DMS153 treated with DMSO at 0.1 percent for 48 hours (cell line): ENCODE measurements around the gene MYCBPAP.

Experiments used
- DNase-seq: peaks from one replicate; lab custom pipeline; 2025; ENCODE audit not compliant: unreplicated experiment; lab: John Stamatoyannopoulos, UW

MYCBPAP gene

DNA sequence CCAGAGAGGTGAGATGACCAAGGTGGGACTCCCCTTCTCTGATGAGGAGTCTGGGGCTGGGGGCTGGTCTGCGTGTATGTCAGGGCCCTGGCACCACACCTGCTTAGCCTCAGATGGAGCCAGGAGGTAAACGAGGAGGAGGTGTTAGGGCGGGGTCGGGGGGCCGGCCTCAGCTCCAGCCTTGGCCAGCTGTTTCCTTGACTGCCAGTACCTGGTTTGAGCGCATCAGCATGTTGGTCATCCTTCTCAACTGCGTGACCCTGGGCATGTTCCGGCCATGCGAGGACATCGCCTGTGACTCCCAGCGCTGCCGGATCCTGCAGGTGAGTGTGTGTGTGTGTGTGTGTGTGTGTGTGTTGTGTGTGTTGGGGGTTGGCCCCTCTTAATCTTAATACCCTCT is 60.4 kb downstream of the MYCBPAP start:
- DNase-seq = no peak

DNA sequence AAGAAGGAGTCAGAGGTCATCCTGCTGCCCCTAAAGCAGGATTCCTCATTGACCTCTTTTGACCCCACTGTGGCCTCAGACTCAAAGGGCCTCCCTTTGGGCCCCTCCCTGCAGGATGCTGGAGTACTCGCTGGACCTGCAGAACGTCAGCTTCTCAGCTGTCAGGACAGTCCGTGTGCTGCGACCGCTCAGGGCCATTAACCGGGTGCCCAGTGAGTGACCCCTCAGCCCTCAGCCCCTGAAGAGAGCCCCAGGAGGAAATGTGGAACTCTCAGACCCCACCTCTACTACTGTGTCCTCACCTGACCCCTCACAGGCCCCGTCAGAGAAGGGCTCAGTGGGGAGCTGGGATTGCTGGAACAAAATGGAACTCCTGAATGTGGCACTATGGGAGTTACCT is 61.4 kb downstream of the MYCBPAP start:
- DNase-seq = no peak

DNA sequence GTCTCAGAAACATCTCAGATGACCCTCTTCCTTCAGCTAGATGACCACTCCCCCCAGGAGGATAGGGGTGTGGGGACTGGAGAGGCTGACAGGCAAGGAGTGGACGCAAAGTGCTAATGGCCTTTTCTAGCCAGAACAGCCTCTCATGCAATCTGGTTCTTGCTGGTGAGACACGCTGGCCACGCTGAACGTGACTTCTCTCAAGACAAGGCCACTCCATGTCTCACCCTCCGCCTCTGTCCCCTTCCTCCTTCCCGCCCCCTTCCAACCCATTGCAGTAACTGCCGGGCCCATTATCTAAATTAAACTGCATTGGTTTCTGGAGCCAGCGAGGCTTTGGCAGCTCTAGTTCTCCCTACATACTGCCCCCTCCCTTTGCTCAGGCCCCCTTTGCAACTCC is 61.8 kb downstream of the MYCBPAP start:
- DNase-seq = no peak

DNA sequence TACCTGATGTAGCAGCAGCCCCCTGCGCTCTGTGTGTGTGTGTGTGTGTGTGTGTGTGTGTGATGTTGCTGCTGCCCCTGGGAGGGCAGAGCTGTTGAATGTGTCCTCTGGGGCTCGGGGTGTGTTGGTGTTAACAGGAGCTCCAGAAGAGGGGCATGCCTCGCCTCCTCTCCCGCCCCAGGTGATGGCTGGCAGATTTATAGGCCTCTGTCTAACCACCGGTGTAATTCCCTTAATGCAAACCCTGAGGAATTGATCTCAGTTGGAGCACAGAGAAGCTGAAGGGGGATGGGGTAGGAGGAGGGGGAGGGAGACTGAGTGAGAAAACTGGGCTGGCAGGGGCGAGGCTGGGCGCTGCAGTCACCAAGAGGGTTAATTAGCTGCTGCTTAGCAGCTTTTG is 62.3 kb downstream of the MYCBPAP start:
- no peak for DNase-seq

DNA sequence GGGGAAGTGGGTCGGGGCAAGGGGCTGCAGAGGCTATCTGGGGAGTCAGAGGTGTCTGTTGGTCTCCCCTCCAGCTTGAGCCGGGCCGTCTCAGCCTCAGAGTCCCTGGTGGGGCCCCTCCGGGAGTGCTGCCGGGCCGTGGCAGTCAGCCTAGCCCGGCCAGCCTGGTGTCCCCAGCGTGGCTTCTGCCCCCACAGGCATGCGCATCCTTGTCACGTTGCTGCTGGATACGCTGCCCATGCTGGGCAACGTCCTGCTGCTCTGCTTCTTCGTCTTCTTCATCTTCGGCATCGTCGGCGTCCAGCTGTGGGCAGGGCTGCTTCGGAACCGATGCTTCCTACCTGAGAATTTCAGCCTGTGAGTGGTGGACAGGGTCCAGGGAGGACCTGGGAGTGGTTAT is 63.4 kb downstream of the MYCBPAP start:
- DNase-seq = no peak

DNA sequence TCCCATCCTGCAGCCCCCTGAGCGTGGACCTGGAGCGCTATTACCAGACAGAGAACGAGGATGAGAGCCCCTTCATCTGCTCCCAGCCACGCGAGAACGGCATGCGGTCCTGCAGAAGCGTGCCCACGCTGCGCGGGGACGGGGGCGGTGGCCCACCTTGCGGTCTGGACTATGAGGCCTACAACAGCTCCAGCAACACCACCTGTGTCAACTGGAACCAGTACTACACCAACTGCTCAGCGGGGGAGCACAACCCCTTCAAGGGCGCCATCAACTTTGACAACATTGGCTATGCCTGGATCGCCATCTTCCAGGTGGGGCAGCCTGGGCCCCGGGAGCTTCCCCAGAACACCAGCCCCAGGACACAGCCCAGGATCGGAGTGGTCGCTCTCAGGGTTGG is 64.3 kb downstream of the MYCBPAP start:
- no peak for DNase-seq

DNA sequence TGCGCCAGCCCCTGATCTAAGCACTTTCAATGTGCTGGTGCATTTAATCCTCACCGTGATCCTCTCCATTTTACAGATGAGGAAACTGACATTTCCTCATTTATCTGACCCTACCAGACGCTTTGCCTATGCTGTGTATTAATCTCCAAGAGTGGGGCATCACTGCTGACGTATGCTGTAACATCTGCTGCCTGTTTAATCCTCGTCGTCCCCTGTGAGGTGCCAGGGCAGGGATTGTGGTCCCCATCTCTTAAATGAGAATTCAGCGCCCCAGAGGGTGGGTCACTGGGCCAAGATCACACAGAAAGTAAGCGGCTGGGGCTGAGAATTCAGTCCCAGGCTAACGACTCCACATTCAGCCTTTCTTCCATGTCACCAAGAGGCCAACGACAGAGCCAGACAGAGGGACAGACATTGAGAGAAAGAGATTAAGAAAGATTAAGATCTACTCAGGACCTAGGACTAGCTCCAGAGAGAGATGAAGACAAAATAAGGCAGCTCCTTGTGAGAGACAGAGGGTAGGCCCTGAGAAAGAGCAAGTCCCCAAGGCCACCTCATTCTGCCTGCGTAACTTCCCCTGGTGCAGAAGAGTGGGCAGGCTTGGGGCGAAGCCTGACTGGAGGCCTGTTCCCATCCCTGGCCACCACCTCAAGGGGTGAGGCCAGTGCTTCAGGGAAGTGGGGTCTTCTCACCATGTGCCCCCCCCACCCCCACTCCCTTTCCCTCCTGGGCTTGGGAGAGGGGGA is 65.8 kb downstream of the MYCBPAP start:
- no peak for DNase-seq

DNA sequence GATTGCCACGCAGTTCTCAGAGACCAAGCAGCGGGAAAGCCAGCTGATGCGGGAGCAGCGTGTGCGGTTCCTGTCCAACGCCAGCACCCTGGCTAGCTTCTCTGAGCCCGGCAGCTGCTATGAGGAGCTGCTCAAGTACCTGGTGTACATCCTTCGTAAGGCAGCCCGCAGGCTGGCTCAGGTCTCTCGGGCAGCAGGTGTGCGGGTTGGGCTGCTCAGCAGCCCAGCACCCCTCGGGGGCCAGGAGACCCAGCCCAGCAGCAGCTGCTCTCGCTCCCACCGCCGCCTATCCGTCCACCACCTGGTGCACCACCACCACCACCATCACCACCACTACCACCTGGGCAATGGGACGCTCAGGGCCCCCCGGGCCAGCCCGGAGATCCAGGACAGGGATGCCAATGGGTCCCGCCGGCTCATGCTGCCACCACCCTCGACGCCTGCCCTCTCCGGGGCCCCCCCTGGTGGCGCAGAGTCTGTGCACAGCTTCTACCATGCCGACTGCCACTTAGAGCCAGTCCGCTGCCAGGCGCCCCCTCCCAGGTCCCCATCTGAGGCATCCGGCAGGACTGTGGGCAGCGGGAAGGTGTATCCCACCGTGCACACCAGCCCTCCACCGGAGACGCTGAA is 67.5 kb downstream of the MYCBPAP start:
- no peak for DNase-seq

DNA sequence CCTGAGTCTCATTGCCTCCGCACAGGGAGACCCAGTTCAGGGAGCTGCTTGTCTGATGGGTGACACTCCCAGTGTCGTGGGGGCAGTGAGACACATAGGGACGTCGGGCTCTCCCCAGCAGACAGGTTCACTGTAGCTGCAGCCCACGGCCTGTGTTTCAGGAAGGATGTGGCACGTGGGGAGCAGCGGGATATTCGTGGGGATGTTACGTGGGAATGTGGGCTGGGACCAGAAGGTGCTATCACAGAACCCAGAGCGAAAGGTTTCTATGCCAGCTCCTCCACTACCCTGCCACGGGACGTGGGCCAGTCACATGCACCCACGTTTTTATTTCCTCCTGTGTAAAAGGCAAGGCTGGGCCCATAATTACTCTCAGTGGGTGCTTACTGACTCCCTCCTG is 68.6 kb downstream of the MYCBPAP start:
- DNase-seq = no peak

DNA sequence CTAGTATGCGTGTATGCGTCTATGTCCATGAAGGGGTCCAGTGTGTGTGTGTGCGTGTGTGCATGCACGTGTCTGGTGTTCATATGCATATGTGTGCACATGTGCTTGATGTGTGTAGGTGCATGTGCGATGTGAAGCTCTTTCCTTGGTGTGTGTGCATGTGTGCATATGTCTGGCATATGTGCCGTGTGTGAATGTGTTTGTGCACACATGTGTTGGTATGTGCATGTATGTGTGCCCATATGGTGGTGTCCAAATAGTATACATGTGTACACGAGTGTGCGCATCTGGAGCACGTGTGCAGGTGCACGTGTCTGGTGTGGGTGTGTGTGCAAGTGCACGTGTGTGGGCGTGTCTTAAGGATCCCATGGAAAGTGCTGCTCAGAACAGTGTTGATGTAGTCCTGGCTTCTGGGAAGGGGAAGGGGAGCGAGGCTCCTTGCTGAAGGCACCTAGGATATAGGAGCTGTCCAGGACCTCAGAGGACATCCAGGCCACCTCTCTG is 69.3 kb downstream of the MYCBPAP start:
- DNase-seq = no peak

DNA sequence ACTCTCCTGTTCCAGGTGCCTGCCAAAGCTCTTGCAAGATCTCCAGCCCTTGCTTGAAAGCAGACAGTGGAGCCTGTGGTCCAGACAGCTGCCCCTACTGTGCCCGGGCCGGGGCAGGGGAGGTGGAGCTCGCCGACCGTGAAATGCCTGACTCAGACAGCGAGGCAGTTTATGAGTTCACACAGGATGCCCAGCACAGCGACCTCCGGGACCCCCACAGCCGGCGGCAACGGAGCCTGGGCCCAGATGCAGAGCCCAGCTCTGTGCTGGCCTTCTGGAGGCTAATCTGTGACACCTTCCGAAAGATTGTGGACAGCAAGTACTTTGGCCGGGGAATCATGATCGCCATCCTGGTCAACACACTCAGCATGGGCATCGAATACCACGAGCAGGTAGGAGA is 69.9 kb downstream of the MYCBPAP start:
- no peak for DNase-seq

DNA sequence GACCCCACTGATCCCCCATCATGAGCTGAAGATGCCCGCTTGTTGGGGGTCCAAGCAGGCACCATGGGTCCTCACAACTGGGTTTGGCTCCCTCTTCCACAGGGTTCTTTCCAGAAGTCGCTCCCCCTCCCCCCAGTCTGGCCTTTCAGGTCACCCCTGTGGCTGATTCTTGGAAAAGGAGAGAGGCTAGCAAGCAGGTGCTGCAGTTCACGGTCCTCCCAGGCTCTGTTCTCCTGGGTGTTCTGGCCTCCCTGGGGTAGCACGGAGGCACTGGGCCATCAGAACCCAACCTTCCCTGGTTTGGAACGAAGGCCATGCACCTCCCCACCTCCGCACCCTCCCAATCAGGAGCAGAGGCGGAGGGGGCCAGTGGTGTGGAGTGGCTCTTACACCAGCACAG is 71.2 kb downstream of the MYCBPAP start:
- DNase-seq = no peak

DNA sequence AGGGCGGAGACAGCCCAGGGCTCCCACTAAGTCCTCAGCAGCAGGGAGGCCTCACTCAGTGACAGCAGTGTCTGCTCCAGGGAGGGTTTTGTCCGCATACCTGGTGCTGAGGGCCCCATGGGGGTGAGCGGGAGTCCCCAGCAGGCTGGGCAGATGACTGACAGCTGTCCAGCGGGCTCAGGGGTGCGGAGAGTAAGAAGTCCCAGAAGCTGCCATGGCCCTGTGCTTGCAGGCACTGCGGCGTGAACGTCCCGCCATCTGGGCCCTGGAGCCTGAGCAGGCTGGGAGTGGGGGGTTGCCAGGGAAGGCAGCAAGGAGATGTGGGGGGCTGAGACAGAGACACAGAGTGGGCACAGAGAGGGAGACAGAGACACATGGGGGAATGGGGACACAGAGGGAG is 72.4 kb downstream of the MYCBPAP start:
- DNase-seq = no peak
